ENCODE results near the gene ZNF883.
"Not testable (repeated sequence)": the region's sequence is repeated elsewhere in the genome, so short reads cannot be mapped to it uniquely, and the experiment has no call there.

Gene ZNF883

GRCh38 chr9:113011911-113012381 lies at the start of gene ZNF883:
Gene ZNF883, minus strand, starts transcription at chr9:113012192.
- DNase-seq = peak; percentile 70

- DNase-seq = not testable (repeated sequence)
Measured at GRCh38 chr9:113061072-113061850, 49.3 kb upstream of the ZNF883 start.

GRCh38 chr9:113059581-113060284 lies 47.7 kb upstream of the ZNF883 start:
- DNase-seq = not testable (repeated sequence)

GRCh38 chr9:113057193-113057592 lies 45.2 kb upstream of the ZNF883 start:
- DNase-seq = no peak

- DNase-seq = no peak
Measured at GRCh38 chr9:113056191-113057106, 44.5 kb upstream of the ZNF883 start, which contains the start of gene ZFP37. Gene ZFP37, minus strand, starts transcription at chr9:113056724. Its CDS starts 36 bp downstream, at chr9:113056688.

- no peak for DNase-seq
Measured at GRCh38 chr9:113042884-113043657, 31.1 kb upstream of the ZNF883 start.

GRCh38 chr9:113026200-113026599 lies 14.2 kb upstream of the ZNF883 start:
- DNase-seq = no peak

GRCh38 chr9:113018247-113018646 lies 6.3 kb upstream of the ZNF883 start:
- DNase-seq = no peak

- DNase-seq = no peak
Measured at GRCh38 chr9:113012492-113012891, 500 bp upstream of the ZNF883 start.

- no peak for DNase-seq
Measured at GRCh38 chr9:113005777-113006176, 6.2 kb downstream of the ZNF883 start.

GRCh38 chr9:112997236-112997941 lies 14.6 kb downstream of the ZNF883 start:
- DNase-seq = no peak

- DNase-seq = peak; percentile 9
Measured at GRCh38 chr9:112971415-112971814, 40.6 kb downstream of the ZNF883 start.

GRCh38 chr9:112970939-112971338 lies 41.1 kb downstream of the ZNF883 start:
- DNase-seq = no peak

GRCh38 chr9:112969730-112970129 lies 42.3 kb downstream of the ZNF883 start:
- DNase-seq = no peak

GRCh38 chr9:112955550-112955949 lies 56.4 kb downstream of the ZNF883 start:
- DNase-seq = no peak

- no peak for DNase-seq
Measured at GRCh38 chr9:112945620-112946208, 66.3 kb downstream of the ZNF883 start.

- no peak for DNase-seq
Measured at GRCh38 chr9:112939418-112939817, 72.6 kb downstream of the ZNF883 start.

- no peak for DNase-seq
Measured at GRCh38 chr9:112933696-112934095, 78.3 kb downstream of the ZNF883 start.

GRCh38 chr9:112925058-112925641 lies 86.8 kb downstream of the ZNF883 start:
- no peak for DNase-seq

GRCh38 chr9:112921549-112921948 lies 90.4 kb downstream of the ZNF883 start:
- DNase-seq = peak; percentile 28

GRCh38 chr9:112917987-112918362 lies 94.0 kb downstream of the ZNF883 start:
- no peak for DNase-seq

Measured in NCI-H1694 treated with DMSO at 0.1 percent for 48 hours (cell line).